Measurements from ENCODE around the gene PYGO2.

The PYGO2 gene, protein sequence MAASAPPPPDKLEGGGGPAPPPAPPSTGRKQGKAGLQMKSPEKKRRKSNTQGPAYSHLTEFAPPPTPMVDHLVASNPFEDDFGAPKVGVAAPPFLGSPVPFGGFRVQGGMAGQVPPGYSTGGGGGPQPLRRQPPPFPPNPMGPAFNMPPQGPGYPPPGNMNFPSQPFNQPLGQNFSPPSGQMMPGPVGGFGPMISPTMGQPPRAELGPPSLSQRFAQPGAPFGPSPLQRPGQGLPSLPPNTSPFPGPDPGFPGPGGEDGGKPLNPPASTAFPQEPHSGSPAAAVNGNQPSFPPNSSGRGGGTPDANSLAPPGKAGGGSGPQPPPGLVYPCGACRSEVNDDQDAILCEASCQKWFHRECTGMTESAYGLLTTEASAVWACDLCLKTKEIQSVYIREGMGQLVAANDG

DNA sequence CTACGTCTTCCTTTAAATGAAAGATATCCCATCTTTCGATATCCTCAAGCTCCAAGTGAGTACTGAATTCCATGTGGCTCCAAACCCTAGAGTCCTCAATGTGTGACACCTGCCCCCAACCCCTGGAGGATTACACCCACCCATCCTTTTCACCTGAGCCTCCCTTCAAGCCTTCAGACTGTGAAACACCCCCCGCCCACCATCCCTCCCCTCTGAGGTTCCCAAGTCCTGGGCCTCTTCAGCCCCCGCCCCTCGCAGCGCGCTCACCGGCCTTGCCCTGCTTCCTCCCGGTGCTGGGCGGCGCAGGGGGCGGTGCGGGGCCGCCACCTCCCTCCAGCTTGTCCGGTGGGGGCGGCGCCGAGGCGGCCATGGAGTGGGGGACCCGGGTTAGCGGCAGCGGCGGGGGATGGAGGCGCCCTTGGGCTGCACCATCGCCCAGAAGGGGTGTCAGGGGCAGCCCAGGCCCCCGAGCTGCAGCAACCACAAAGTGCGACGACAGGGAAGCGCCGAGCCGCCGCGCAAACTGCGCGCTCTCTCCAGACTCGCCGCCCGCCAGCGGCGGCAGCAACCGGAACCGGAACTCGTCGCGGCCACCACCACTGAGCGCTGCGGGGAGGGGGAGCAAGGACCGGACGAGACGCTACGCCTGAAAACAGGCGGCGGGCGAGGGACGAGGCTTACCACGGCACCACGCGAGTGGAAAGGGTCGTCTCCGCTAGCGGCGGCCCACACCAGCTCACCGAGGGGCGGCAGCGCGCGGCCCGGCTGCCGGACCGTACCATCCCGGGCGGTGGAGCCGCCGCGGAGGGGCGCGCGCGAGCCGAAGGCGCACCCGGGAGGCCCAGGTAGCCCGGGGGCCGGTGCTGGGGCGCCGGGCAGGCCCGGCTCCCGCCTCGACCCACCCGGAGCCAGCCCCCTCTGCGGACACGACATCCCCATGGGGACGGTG lies at the start of gene PYGO2:
Gene PYGO2, minus strand, starts transcription at position 576 of the 949 bp plus-strand sequence. Its CDS starts 206 bp downstream, at position 370.
- no peak for DNase-seq

DNA sequence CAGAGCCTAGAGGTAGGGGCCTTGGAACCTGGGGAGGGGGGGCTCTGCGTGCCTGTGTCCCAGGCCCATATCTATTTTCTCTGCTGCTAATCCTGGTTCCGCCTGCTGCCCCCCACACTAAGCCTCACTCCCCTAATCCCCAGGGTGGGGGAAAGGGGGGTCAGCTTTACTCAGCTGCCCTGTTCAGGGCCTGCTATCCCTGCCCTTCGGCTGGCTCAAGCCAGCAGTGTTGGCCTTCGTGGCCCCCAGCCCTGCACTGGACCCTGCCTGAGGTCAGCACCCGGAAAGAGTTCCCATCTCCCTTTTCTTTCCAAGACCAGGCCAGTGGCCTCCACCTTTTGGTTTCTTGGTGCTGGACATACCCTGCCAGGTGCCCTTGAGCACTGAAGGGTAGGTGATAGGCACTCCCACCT lies 49.4 kb upstream of the PYGO2 start:
- no peak for DNase-seq

DNA sequence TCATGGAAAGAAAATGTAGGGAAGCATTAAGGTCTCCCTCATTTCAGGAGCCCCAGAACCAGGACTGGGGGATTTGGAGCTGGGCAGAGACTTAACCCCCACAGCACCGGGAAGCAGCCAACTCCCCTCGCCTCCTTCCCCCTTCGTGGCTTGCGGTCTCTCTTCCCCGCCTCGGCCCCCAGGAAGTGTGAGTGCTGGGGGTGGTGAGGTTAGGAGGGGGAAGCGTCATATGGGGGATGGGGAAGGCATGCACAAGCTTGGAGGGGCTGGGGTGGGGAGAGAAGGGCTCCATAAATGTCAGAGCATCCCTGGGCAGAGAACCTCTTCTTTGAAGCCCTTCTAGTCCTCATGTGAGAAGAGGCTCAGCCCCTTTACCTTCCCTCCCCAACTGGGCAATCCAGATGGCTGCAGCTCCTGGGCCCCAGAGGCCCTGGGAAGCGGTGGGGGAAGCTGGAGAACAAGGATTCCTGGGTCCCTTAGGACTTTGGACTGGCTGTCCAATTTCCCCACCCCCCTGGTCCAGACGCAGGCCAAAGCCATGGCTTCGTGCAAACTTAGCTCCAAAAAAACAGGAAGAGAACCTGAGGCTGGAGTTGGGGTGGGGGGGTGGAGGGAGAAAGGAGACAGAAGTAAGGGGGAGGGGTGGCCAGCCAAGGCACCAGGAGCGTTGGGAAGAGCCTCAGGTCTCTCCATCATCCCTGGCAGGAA lies 48.8 kb upstream of the PYGO2 start:
- no peak for DNase-seq

DNA sequence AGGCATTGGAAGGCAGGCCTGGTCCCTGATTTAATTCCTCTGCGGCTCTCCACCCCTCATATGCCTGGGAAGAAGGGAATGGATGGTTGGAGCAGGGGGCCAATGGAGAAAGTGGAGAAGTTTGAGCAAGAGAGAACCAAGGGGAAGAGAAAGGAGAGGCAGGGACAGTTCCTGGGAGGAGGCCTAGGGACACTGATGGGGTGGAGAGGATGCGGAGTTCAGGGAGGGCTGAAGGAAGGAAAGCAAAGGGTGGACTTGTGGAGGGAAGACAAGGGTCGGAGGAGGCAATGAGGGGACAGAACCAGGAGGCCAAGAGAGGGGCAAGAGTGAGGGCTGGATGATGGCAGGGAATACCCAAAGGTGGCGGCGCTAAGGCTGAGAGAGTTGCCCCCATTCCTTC lies 48.2 kb upstream of the PYGO2 start:
- no peak for DNase-seq

DNA sequence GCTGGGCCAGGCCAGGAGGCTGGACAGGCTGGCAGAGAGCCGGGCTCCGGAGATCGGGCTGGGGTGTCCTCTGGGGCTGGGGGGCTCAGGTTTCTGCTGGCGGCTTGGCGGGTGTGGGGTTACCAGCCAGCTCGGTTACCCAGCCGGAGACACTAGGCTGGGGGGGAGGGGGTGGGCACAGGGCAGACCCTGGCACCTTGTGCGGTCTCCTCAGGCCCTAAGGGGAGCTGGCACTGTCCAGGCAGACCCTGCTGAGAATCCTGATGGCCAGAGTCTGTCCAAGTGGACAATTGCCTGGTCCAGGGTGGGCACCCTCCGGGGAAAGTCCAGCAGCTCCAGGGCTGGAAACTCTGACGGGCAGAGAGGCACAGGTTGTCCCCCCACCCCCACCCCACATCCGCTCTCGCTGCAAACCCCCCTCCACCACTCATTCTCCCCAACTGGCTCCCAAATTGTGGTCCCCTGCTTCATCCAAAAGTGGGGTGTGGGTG lies 47.7 kb upstream of the PYGO2 start:
- DNase-seq: no peak

DNA sequence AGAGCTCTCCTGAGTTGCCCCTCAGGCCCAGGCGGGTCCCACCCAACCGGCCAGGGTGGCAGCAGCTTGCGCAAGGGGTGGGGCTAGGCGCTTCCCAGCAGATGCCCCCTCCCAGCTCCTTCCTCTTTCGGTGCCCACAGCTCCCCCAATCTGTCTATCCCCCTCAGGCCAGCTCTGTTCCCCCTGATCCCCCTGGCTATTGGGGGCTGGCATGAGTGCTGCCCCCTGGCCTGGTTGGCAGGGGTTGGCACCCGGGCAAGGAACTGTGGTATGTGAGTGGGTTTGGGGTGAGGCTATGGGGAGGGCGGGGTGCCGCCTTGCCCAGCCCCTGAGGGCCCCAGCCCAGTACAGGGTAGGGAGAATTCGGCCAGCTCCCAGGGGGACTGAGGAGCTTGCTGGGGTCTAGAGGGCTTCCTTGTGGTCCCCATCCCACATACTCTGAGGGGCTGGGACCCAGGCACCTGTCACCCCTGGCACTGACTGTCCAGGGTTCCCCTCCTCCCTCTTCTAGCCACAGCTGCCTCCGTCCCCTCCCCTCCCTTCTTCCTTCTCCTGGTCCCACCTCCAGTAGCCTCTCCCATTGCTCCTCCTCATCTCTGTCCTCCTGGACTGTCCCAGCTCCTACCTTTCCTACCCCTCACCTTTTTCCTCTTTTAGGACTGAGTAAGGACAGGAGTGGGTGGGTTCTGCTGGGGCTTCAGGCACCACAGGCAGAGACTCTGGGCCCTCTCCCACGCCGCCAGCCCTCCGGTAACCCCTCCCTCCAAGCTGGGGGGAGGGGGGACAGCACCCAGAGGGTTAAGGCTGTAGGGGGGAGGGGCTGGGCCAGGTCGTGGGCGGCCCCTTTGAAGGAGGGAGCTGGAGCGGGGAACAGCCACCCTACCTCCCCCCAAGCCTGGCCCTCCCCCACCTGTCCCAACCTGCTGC lies 46.7 kb upstream of the PYGO2 start:
- DNase-seq: no peak

DNA sequence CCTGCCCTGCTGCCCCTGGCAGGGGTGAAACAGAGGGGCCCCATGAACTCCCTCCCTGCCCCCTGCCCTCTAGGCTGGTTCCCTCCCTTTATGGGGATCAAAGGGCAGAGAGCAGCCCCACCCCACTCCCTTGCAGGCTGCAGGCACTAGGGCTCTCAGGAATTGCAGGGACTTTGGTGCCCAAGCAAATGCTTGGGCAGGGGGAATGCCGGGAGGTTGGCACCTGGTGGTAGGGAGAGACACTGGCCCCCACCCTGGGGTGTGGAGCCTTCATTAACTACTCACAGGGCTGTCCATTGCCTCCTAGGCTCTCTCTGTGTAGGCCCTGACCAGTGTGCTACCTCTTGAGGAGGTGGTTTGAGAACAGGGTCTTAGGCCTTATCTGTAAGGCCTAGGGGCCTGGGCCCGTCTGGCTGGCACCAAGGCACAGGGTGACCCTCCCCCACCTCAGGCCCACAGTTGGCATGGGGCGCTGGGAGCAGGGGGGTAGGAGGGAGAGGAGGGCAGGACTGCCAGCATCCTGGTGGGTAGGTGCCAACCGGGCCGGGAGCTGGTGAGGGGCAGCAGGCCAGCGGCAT lies 45.8 kb upstream of the PYGO2 start:
- DNase-seq: no peak

DNA sequence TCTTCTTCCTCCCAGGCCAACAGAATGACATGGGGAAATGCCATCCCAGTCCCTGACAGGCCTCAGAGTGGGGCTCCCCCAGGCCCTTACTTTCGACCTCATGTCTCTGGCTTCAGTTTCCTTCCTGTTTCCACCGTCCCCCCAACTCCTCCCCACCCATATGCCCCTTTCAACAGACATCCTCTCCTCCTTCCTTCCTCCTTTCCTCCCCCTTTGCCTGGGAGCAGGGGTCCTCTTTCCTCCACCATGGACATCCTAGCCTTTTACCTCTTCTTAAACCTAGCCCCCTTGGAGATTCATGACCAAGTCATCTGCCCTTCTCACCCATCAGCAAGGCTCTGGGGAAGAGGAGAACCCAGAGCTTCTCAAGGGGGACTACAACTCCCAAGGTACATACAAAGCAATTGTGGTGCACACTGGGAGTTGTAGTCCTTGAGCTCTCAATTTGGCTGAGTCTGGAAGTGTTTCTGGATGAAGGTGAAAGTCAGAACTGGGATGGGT lies 45.1 kb upstream of the PYGO2 start:
- DNase-seq: no peak

DNA sequence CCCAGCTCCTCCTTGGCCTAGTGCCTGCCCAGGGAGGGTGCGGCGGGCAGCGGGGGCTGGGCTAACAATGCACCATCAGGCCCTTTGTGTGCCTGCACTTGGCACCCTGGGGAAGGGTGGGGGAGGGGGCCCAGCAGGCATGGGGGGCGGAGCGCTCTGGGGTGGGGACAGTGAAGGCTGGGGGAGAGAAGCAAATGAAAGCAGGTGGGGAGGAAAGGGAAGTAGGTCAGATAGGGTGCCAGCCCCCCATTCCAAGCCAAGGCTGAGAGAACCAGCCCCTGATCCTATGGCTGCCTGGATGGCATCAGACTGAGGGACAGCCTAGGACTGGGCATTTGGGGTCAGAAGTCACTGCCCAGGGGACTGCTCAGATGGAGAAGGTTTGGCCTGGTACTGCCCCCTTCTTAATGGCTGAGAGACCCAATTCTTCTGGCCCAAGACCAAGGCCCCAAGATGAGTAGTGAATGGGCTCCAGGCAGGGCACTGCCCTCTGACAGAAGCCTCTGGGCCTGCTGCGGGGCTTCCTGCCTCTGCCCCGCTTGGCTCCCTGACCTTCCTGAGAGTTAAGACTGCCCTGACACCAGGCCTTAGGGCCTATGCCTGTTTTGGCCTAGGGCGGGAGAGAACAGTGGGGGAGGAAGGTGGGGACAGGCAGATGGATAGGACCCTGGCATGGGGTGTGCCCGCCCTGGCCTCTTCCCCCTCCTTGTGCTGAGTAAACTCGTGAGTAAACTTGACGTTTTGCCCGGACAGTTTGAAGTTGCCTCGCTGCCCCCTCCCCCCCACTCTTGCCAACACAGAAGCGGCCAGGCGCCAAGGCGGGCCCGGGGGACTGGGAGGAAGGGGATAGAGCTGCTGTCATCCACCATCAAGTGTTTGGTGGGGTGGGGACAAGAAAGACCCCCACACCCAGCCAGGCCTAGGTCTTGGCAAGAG lies 43.8 kb upstream of the PYGO2 start:
- no peak for DNase-seq

DNA sequence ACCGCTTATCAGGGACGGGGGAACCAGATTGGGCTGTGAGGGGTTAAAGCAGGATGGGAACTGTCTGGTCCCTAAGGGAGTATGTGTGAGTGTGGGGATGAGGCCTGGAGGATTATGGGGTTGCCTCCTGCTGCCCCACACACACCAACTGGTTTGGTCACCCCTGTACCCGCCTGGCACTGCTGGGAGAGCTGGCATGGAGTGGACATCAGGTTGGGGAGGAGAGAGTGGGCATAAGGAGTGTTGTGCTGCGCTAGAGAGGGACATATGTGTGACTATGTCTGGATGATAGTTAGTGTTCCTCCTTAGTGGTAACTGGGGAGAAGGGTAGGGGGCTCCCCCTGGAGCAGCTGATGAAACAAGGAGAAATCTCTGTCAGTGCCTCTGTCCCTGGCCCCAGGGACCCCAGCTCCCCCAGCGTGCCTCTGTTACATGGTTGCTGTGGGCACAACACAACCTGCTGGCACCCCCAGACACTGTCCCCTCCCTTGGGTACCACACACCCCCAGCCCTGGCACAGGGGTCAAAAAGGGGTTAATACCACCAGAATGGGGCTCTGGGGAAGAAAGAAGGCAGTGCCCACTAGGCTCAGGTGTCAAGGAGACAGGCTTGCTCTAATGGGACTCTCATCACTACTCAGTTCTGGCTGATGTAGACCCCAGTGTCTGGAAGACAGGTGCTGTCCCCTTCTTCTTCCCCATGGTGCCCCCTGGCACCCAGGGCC lies 42.9 kb upstream of the PYGO2 start:
- DNase-seq: no peak

DNA sequence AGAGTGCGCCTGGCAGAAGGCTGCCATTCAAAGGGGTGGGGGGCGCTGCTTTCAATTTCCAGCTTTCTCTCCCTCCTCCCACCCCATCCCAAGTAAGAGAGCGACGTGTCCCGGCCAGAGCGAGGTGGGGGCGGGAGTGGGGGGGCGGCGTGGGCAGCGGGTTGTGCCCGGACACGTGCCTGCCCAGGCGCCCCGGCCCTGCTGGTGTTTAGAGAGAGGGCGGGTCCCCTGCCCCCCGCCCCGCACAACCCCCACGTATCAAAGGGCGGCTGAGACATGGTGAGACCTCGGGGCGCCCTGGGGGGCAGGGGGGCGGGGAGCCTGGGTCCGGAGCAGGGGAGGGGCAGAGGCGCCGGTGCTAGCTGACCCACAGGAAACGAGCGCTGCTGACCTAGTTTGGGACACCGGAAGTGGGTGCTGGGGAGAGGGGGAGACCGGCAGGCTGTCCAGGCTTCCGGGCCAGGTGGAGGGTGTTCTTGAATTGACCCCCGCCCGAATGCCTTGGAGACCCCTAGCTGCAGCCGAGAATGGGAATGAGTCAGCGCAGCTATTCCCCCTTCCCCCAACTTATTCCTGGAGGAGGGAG lies 42.3 kb upstream of the PYGO2 start:
- no peak for DNase-seq

DNA sequence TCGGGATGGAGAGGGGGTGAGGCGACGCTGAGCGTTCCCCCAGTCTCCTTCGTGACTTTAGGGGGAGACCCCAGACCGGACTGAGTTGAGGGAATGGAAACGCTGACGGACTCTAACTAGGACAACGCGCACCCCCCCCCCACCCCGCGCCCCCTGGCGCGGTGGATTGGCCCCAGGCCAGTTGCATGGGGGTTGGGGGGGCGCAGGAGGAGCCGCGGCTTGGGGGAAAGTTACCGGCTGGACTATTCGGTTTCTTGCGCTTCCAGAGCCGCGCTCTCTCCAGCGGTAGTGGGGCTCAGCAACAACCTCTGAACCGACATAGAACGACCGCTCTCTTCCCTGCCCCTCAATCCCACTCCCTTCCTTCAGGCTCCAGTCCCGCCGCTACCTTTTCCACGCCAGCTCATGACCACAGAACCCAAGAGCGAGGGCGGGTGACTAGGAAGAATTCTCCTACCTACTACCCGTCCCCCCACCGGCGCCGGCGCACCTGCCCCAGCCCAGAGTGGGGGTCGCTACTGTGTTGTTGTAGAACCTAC lies 41.7 kb upstream of the PYGO2 start:
- DNase-seq: no peak

DNA sequence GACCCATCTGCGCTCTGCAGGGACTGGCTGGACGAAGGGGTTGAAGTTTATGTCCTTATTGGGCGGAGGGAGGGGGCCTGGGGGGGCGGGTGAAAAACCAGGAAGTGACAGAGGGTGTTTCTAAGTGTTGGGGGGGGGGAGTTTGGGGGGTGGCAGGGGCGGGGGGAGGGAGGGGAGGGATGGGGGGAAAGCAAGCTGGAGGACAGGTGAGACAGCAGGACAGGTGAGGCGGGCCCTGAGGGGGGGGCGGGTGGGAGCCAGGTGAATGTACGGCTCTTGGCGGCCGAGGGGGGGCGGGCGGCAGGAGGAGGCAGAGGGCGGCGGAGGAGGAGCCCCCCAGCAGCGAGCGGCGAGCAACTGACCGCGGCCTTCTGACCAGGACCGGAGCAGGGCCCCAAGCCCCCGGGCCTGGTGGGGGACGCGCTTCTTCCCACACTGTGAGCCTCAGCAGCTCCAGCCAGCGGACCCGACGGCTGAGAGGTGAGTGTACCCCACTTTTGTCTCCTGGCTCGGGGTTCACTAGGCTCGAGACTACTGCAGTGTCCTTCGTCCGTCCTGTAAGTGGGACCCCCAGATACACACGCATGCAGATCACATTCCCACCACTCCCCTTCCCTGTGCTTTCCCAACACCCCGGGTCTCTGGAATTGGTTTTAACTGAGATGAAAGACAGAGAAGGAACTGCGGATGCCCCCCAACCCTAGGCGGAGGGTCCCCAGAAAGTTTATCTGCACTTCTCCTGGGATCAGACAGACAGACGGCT lies 41.1 kb upstream of the PYGO2 start, which contains the start of gene ZBTB7B:
Gene ZBTB7B, plus strand, starts transcription at position 339 of the 763 bp plus-strand sequence. CDS start 11,859 bp downstream, outside the sequence.
- DNase-seq: no peak

DNA sequence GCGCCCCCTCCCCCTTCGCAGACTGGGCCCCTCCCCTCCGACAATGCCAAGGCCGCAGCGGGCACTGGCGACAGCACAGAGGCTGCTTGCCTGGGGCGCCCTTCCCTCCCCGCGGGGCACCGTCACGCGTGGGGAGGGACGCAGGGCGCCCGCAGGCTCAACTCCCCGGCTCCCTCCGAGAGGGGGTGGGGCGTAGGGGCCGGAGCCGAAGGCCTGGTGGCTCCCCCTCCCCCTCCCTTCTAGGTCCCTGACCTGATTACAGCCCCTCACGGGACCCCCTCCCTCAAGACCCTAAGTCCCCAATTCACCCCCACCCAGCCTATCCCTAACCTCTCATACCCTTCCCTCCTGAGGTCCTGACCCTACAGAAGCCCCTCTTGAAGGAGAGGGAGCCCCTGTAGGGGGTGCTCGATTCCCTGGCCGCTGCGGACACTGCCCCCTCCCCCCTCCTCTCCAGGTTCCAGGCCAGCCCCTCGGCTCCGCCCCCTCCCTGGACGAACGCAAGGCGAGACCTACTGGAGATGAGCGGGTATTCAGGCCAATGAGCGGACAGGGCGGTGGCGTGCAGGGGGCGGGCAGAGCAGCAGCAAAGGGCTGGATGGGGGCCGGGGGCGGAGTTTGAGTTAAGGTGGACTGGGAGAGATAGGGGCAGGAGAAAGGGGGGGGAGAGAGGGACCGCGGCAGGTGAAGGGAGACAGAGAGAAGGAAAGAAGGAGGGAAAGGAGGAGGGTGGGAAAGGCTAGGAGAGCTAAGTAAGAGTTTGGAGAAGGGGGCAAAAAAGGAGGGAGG lies 40.3 kb upstream of the PYGO2 start:
- DNase-seq: peak; percentile 98

DNA sequence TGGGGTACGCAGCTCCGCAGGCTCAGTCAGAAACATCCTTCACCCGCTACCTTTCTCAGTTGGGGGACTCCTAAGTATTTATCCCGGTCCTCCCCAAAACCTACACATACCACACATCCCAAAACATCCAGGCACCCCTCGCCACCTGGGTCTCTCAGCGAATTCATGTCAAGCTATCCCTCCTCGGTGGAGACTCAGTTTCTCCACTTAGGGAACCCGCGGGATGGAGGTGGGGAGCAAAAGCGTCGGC lies 39.8 kb upstream of the PYGO2 start:
- no peak for DNase-seq

DNA sequence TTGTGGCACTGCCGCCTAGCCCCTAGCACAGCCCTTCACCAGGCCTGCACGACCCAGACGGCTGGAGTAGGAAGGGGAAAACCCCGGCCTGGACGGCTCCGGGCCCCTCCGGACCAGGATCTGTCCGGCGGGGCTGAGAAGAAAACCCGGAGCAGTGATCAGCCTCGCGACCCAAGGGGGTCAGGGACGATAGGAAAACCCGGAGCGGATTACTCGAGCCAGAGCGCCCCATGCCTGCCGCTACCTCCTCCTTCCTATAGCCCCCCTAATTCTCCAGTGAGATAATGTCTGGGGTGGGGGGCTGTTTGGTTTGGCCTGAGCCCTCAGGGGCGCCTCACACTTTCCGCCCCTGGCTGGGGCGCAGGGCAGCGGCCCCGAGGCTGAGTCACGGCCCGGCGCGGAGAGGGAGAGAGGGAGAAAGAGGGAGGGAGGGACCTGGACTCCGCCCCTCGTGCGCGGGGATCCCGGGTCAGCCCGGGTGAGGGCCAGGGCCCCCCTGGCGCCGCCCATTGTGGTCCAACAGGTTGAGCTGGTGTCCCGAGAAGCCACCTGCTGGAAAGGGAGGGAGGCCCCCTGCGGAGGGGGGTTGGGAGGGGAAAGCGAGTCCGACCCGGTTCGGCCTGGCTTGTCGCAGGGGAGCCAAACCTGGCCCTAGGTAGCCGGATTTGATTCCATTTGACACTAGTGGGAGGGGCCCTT lies 39.3 kb upstream of the PYGO2 start:
- no peak for DNase-seq

DNA sequence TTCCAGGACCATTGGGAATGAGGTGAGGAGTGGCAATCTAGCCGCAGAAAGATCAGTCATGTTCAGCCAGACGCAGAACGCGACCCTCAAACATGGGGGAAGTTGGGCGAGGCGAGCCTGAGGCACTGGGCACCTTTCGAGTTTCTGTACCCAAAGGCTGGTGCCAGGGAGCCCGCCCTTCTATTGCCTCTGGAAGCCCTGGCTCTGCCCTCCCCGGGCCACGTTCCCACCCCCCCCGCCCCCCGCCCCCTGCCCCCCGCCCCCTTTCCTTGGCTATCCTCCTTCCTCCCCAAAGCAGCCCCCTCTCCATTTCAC lies 38.8 kb upstream of the PYGO2 start:
- no peak for DNase-seq

Data from SIG-M5 (cell line).